Lung (tissue), 12 donors: ENCODE measurements around the gene ELOVL5. TPM values are rescaled to one million over a fixed set of nuclear protein-coding genes. Genes with fewer than 3 reads are reported as not detected.
"Not testable (repeated sequence)": the region's sequence is repeated elsewhere in the genome, so short reads cannot be mapped to it uniquely, and the experiment has no call there.

Experiments
- ATAC-seq: fragments of 200-7000 bp; cut with Tn5 transposase; one replicate; pipeline ENCODE4 v1.9.1; 2020; ENCODE audit warnings: moderate number of reproducible peaks; ENCODE audit not compliant: insufficient read depth, low FRiP score
- DNase-seq, 3 donors: peaks; one replicate each; pipeline ENCODE4 v3.0.0-alpha.2; 2013 to 2017
- H3K27ac ChIP-seq, 2 donors: one replicate each; pipeline ENCODE4 v1.5.1; 2013; ENCODE audit warnings: mild to moderate bottlenecking in 2 of 2, moderate library complexity in 2 of 2, control low read depth in 1 of 2, inconsistent platforms in 1 of 2, low read depth in 1 of 2, low read length in 1 of 2
- H3K27me3 ChIP-seq, 3 donors: one replicate each; pipeline ENCODE4 v1.5.1; 2013; ENCODE audit warnings: low read length in 2 of 3; ENCODE audit not compliant: control insufficient read depth in 3 of 3, insufficient read depth in 3 of 3
- H3K36me3 ChIP-seq, 4 donors: one replicate each; pipeline ENCODE4 v1.5.1; 2013; ENCODE audit warnings: low read length in 4 of 4, mild to moderate bottlenecking in 1 of 4, moderate library complexity in 1 of 4; ENCODE audit not compliant: control insufficient read depth in 4 of 4, insufficient read depth in 4 of 4
- H3K4me1 ChIP-seq, 5 donors: one replicate each; pipeline ENCODE4 v1.5.1; 2013; ENCODE audit warnings: low read length in 5 of 5, mild to moderate bottlenecking in 2 of 5, moderate library complexity in 1 of 5; ENCODE audit not compliant: control insufficient read depth in 5 of 5, insufficient read depth in 5 of 5
- H3K4me3 ChIP-seq: one replicate; pipeline ENCODE4 v1.5.1; 2013; ENCODE audit warnings: mild to moderate bottlenecking, control low read depth, moderate library complexity
- H3K9ac ChIP-seq, 2 donors: one replicate each; pipeline ENCODE4 v1.5.1; 2013; ENCODE audit warnings: low read length in 2 of 2, control low read depth in 1 of 2; ENCODE audit not compliant: insufficient read depth in 1 of 2
- H3K9me3 ChIP-seq, 4 donors: one replicate each; pipeline ENCODE4 v1.5.1; 2013; ENCODE audit warnings: low read length in 3 of 4, mild to moderate bottlenecking in 1 of 4, moderate library complexity in 1 of 4; ENCODE audit not compliant: control insufficient read depth in 4 of 4, insufficient read depth in 3 of 4
- whole genome bisulfite sequencing, 2 donors: extraction: QIAGEN DNeasy Blood & Tissue Kit; methylation state at CpG; one replicate each; pipeline ENCODE4 v1.1.7; 2013; 5-methylcytosine and 5-hydroxymethylcytosine counted together
- polyA plus RNA-seq, 2 donors: library from polyadenylated mRNA; stranded (reverse); fragments of 200-250 nt; gene quantifications; one replicate each; pipeline ENCODE4 v1.2.1, GENCODE V29; 2013
- total RNA-seq, 2 donors: library from RNA; depleted of rRNA in 1 of 2; stranded (reverse); fragments of >200 nt in 1 of 2; gene quantifications; one replicate each; pipeline ENCODE4 v1.2.1, GENCODE V29; 2014 to 2021
- TF ChIP-seq, protein P1 (sequence below): IDR thresholded peaks from 2 replicates; pipeline ENCODE4 v1.5.1; 2012; ENCODE audit warnings: mild to moderate bottlenecking; ENCODE audit errors: control extremely low read depth, extremely low read depth
- donor health status: control.
- donor health status: control.
- donor health status: Bipolar disorder and iron deficiency.
- donor health status: healthy.
- donor health status: DM: yes; HTN: yes; CAD: no.

Gene ELOVL5
- total and polyA plus RNA-seq, 4 donors, result 37.7 to 95.6 (median 89.9) TPM

- H3K9me3 ChIP-seq, result no peaks in the 10 kb centered on the region
- TF ChIP-seq, protein P1, sequence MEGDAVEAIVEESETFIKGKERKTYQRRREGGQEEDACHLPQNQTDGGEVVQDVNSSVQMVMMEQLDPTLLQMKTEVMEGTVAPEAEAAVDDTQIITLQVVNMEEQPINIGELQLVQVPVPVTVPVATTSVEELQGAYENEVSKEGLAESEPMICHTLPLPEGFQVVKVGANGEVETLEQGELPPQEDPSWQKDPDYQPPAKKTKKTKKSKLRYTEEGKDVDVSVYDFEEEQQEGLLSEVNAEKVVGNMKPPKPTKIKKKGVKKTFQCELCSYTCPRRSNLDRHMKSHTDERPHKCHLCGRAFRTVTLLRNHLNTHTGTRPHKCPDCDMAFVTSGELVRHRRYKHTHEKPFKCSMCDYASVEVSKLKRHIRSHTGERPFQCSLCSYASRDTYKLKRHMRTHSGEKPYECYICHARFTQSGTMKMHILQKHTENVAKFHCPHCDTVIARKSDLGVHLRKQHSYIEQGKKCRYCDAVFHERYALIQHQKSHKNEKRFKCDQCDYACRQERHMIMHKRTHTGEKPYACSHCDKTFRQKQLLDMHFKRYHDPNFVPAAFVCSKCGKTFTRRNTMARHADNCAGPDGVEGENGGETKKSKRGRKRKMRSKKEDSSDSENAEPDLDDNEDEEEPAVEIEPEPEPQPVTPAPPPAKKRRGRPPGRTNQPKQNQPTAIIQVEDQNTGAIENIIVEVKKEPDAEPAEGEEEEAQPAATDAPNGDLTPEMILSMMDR, result no peak
- DNase-seq, result no peak
- no peak for ATAC-seq
- H3K4me1 ChIP-seq, result peaks cover 0 to 17% (median 8%) of the 10 kb centered on the region in 5 donors
- peak overlapping the region; percentile 50 to 86 for H3K9ac ChIP-seq
- WGBS, 2 donors, result 1 to 3% methylated on average over 15 of the region's 15 CpGs
- H3K27ac ChIP-seq, result peak overlapping the region; percentile 97 to 99
- no peaks in the 10 kb centered on the region for H3K27me3 ChIP-seq
- no peaks in the 10 kb centered on the region for H3K36me3 ChIP-seq
- H3K4me3 ChIP-seq, result peak overlapping the region; percentile 95
These were observed 501 bp upstream of the ELOVL5 start for GRCh38 chr6:53349209-53349693.

DNA sequence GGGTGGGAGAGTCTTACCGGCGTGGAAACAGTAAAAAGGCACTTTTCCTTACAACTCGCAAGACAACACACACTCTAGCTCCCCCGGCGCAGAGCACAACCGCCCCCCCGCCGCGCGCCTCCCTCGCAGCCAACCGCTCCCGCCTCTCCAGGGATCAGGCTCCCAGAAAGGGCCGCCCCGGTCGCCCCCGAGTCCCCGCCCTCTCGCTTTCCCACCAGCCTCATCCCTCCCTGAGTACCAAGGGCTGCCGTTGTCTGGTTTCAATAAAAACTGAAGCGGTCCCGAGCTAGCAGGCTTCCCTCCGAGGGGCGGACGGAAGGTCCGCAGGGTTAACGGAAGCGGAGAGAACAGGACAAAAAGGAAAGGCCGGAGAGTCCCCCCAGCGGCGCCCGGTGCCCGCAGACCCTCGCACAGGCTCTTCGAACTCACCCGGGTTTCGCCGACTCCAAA, 804 bp downstream of the ELOVL5 start:
- ATAC-seq (peak; percentile 62), DNase-seq (peak; percentile 80 to 84 (median 84))
- peak overlapping the region; percentile 57 to 72 for H3K9ac ChIP-seq
- H3K4me1 ChIP-seq, result peaks cover 0 to 17% (median 12%) of the 10 kb centered on the region in 5 donors
- WGBS, 2 donors, result 0% methylated on average over 38 of the region's 38 CpGs
- TF ChIP-seq, protein P1, result no peak
- no peaks in the 10 kb centered on the region for H3K9me3 ChIP-seq
- H3K36me3 ChIP-seq, result no peaks in the 10 kb centered on the region
- H3K27me3 ChIP-seq, result no peaks in the 10 kb centered on the region
- peak overlapping the region; percentile 95 for H3K4me3 ChIP-seq
- H3K27ac ChIP-seq, result peak overlapping the region; percentile 97 to 99

DNA sequence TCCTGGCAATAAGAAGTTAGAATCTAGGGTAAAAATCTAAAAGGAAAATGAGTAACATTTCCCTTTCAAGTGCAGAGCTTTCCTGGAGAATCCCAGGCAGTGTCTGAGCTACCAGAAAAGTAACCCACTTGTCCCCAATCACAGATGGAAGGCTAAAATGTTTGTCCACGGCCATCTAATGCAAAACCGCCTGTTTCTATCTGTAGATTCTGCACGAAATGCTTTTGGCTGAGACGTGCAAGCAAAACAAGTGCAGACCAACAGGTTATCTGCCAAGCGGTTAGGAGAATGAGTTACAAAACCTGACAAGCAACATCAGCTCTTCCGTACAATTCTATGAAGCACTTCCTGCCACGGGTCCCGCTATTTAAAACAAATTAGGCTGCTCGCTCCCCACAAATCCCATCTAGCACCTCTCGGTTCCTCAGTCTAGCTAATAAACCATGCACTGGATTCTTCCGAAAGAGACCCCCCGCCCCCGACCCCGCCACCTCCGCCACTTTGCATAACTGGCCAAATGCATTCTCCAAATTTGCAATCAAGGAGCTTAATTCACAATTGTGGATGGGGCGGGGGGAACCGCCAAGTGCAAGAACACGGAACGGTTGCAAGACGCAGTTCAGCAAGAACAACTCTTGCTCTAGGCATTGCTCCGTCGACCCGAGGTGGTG, 1.4 kb downstream of the ELOVL5 start:
- Histone ChIP-seq H3K9me3 (no peaks in the 10 kb centered on the region), H3K4me3 (peak overlapping the region; percentile 95), H3K4me1 (peaks cover 0 to 19% (median 12%) of the 10 kb centered on the region in 5 donors), H3K36me3 (no peaks in the 10 kb centered on the region), H3K27me3 (no peaks in the 10 kb centered on the region), H3K27ac (peak overlapping the region; percentile 97 to 99), H3K9ac (peak overlapping the region; percentile 33 to 72)
- 1% methylated on average over 23 of the region's 23 CpGs for WGBS, 2 donors
- ATAC-seq (peak; percentile 1), DNase-seq (peak; percentile 20 to 58 (median 52))
- TF ChIP-seq, protein P1, result no peak

DNA sequence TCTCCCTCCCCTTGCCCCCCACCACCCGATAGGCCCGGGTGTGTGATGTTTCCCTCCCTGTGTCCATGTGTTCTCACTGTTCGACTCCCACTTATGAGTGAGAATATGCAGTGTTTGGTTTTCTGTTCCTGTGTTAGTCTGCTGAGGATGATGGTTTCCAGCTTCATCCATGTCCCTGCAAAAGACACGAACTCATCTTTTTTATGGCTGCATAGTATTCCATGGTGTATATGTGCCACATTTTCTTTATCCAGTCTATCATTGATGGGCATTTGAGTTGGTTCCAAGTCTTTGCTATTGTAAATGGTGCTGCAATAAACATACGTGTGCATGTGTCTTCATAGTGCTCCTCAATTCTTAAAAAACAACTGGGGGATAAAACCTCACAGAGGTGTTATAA, 2.7 kb downstream of the ELOVL5 start:
- not testable (repeated sequence) for H3K4me3 ChIP-seq, H3K27me3 ChIP-seq, H3K9me3 ChIP-seq, ATAC-seq, H3K9ac ChIP-seq, H3K27ac ChIP-seq, DNase-seq, H3K36me3 ChIP-seq
- peaks cover 0 to 25% (median 12%) of the 10 kb centered on the region in 5 donors for H3K4me1 ChIP-seq
- WGBS, 2 donors, result 95 to 98% methylated on average over 5 of the region's 5 CpGs
